Measurements from ENCODE around the gene TALDO1. TPM values are rescaled to one million over a fixed set of nuclear protein-coding genes. Genes with fewer than 3 reads are reported as not detected.
A peak's percentile ranks its signal among the peaks of the same experiment; 100 is the strongest.
"Not testable (repeated sequence)": the region's sequence is repeated elsewhere in the genome, so short reads cannot be mapped to it uniquely, and the experiment has no call there.

The TALDO1 gene
- total RNA-seq, 1 donor from 2014 or later, result 187 TPM

DNA sequence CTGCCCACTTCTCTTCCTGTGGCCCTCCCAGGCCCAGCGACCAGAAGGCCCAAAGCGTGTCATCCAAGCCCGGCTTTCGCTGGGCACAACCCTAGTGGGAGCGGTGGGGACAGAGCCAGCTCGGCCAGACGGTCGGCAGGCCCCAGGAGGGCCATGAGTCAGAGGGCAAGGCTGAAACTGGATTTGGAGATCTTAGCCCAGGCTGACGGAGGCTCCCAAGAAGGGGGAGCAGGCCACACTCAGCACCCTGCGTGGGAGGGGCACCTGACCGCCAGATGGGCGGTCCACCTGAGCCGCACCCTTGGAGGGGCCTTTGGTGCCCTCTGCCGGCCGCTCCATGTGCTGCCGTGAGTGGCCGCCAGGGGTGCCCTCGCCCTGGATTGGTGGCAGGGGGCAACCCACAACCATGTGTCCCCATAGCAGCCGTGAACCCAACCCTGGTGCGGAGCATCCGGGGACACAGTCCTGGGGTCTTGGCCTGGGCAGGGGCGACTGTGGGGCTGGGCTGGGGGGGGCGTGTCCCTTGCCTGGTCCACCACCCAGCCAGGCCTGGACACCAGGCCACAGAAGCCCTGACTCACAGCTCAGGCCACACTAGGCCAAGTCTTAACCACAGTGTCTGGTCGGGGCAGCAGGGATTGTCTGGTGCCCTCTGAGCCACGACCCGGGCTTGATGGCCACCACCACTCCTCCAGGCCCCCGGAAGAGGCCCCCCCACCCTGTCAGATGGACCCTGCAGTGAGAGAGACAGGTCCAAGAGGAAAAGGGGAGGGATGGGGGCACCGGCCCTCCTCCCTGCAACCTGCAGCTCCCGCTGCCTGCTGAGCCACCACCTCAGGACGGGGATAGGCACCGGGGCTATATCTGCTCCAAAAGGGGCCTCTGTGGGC, 19.2 kb upstream of the TALDO1 start:
- peak; percentile 87 for ATAC-seq
- DNase-seq (ENCODE audit: low spot score), result peak; percentile 91
- intact Hi-C loops (cut with DNase I), result no loop called here

DNA sequence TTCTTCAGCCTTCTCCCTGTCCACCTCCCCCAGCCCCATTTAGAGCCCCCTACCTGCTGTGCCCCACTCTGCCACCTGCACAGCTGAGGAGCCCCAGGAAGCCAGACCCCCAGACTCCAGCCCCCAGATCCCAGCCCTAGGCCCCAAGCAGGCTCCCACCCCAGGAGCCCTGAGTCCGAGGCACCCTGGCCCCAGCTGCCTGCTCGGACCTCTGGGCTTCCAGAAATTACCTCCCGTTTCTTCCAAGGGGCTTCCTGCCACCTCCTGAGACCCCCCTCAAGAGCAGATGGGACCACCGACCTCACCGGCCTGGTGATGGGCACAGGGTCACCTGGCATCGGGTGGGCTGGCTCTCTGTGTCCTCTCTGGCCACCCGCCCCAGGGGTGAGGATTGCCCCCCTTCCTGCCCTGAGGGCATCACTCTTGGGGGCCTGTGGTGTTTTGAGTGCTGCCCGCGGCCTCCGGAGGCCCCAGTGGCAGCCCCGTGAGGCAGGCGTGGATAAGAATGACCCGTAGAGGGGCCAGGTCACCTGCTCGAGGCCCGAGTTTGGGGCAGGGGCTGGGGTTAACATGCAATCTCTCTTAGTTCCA, 18.3 kb upstream of the TALDO1 start:
- intact Hi-C loops (cut with DNase I), result no loop called here
- DNase-seq (ENCODE audit: low spot score) (no peak), ATAC-seq (no peak)

DNA sequence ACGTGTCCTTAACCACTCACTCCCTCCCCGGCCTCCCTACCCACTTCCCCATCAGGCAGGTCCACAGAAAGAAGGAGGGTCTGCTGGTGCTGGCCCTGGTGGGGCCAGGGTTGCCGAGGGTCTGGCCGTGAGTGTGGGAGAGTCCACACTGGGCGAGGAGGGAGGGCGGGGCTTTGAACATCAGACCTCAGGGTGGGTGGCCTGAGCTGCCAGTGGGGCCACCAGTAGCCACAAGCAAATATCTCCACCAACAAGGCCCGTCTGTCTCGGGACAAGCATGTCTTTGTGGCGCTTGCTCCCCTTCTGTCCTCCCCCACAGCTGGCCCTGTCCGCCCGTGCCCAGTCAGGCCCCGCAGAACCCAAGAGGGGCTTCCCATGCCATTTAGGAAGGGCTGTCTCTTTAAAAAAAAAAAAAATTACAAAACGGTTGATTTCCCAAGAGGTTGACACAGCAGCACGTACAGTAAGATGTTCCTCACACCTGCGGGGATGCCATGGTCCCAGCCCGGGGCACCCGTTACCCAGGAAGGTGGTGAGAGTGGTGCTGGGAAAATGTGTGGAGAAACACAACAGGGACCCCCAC, 17.7 kb upstream of the TALDO1 start:
- peak; percentile 49 for ATAC-seq
- DNase-seq (ENCODE audit: low spot score), result peak; percentile 71
- intact Hi-C loops (cut with DNase I), result no loop called here

DNA sequence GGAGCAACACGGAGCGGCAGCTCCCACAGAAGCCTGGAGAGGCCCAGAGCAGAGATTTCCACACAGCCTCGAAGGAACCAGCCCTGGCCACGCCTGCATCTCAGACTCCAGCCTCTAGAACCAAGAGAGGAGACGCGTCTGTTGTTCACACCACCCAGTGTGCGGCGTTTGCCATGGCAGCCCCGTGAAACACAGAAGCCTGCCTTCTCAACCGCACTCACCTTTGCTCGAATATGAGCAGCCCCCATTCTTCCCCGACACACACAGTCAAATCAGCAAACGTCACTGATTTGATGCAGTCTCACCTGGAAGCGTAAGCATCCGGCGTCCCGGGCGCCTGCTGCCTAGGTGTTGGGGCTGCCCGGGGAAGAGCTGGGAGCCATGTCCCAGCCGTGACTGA, 14.2 kb upstream of the TALDO1 start:
- intact Hi-C loops (cut with DNase I), result no loop called here
- DNase-seq (ENCODE audit: low spot score) (no peak), ATAC-seq (no peak)

DNA sequence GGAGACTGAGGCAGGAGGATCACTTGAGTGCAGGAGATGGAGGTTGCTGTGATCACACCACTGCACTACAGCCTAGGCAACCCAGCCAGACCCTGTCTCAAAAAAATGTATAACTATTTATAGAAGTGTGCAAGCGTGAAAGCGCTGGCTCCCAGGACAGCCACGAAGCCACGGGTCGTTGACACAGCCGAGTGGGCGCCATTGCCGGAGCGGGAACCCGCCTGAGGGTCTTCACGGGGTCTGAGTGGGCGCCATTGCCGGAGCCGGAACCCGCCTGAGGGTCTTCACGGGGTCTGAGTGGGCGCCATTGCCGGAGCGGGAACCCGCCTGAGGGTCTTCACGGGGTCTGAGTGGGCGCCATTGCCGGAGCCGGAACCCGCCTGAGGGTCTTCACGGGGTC, 12.7 kb upstream of the TALDO1 start:
- intact Hi-C loops (cut with DNase I); DNase-seq (ENCODE audit: low spot score); ATAC-seq: not testable (repeated sequence)

DNA sequence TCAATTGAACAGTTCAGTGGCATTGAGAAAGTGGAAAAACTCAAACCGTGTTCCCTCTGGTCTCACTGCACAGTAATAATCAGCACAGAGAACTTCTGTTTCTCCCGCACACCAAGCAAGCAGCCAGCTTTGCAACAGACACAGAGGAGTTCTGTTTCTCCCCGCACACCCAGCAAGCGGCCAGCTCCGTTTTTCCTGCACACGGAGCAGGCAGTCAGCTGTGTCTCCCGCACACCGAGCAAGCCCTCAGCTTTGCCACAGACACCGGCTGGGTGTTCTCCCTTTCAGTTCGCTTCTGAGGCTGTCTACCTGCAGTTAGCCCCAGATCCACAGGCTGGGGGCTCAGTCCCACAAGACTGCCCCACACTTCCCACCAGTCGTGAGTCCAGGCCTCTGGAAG, 9.9 kb upstream of the TALDO1 start:
- DNase-seq (ENCODE audit: low spot score) (no peak), ATAC-seq (peak; percentile 34)
- intact Hi-C loops (cut with DNase I), result no loop called here

DNA sequence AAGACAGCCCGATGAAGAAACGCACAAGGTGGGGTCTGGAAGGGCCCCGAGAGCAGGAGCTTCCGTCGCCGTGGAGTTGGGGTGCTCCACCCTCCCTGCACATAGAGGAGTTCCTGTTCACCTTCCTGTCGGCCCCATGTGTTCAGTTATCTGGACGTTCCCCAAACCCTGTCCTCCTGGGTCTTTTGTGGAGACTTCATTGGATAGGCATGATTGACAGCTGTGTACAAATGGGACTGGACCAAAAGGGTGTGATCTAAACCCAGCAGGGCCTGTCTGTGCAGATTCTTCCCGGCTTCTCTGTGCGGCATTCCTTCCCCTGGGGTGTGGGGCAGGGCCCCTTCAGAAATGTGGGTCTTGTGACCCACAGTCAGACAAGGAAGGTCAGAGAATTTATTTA, 9.4 kb upstream of the TALDO1 start:
- peak; percentile 24 for ATAC-seq
- intact Hi-C loops (cut with DNase I); DNase-seq (ENCODE audit: low spot score): not testable (repeated sequence)

DNA sequence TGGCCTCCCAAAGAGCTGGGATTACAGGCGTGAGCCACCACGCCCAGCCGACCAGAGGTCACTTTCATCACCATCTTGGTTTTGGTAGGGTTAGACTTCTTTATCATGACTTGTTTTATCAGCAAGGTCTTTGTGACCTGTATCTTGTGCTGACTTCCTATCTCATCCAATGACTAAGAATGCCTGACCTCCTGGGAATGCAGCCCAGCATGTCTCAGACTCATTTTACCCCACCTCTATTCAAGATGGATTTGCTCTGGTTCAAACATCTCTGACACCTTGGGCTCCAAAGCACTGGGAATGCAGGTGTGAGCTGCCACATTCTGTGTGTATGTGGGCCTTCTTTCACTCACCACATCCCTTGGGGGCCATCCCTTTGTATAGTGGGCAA, 5.1 kb upstream of the TALDO1 start:
- ATAC-seq, result no peak
- intact Hi-C loops (cut with DNase I), result loop anchor here (10.0 kb wide), 1 partner anchor 1643 kb away; no protein-coding TSS in a partner anchor
- DNase-seq (ENCODE audit: low spot score), result no peak

DNA sequence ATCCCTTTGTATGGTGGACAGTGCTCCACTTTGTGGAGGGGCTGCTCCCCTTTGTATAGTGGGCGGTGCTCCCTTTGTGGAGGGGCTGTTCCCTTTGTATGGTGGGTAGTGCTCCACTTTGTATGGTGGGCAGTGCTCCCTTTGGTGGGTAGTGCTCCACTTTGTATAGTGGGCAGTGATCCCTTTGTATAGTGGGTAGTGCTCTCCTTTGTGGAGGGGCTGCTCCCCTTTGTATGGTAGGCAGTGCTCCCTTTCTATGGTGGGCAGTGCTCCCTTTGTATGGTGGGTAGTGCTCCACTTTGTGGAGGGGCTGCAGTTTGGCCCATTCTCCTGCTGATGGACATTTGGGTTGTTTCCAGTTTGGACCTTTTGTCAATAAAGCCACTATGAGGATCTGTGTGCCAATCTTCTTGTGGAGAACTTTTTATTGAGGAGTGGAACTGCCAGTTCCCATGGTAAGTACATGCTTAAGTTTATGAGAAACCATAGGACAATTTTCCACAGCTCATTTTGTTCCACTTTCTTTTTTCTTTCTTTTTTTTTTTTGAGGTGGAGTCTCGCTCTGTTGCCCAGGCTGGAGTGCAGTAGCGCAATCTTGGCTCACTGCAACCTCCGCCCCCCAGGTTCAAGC, 4.6 kb upstream of the TALDO1 start:
- ATAC-seq, result no peak
- DNase-seq (ENCODE audit: low spot score), result no peak
- intact Hi-C loops (cut with DNase I), result loop anchor here (10.0 kb wide), 1 partner anchor 1642 kb away; no protein-coding TSS in a partner anchor

DNA sequence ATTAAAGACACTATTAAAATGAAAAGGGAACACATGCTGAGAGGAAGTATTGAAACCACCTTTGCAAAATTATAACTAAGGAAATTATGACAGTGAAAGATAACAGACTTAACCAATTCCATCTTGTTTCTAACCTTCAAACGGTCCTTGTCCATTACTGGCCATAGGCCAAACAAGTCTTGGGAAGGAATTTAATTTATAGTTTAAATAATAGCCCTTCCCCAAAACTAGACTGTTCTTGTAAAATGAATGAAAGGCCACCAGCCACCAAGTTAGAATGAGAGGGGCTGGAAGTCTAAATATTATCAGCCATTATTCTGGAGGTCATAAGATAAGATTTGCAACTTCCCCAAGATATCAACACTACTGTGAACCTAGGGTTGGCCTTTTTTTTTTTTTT, 1.8 kb upstream of the TALDO1 start:
- intact Hi-C loops (cut with DNase I), result loop anchor here (10.0 kb wide), 1 partner anchor 1639 kb away; no protein-coding TSS in a partner anchor
- ATAC-seq, result no peak
- no peak for DNase-seq (ENCODE audit: low spot score)

DNA sequence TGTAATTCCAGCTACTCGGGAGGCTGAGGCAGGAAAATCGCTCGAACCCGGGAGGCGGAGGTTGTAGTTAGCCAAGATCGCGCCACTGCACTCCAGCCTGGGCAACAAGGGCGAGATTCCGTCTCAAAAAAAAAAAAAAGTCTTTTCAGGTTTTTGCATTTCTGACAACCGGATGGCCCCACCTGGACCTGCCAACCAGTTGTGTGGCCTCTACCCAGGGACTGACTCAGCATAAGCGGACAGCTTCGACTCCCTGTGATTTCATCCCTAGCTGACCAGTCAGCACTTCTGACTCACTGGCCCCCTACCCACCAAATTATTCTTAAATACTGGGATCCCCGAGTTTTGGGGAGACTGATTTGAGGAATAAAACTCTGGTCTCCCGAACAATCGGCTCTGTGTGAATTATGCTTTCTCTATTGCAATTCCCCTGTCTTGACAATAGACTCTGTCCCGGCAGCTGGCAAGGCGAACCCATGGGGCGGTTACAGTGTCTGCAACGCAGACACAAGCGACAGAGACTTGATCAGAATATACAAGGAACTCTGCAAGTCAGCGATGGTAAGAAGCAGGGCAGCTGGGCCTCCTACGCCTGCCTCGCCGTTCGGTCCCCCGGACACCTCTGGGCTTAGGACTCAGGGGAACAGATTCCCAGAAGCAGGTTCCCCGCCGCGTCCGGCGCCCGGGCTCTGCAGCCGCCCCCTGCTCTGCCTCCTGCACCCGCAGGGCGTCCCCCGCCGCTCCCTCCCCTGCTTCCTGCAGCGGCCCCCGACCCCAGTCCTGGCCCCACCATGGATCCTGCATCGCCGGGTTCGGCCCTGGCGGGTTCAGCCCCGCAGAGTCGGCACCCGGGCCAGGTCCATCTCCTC, 741 bp upstream of the TALDO1 start:
- intact Hi-C loops (cut with DNase I), result loop anchor here (10.0 kb wide), 1 partner anchor 1638 kb away; no protein-coding TSS in a partner anchor
- ATAC-seq, result peak; percentile 44
- no peak for DNase-seq (ENCODE audit: low spot score)

DNA sequence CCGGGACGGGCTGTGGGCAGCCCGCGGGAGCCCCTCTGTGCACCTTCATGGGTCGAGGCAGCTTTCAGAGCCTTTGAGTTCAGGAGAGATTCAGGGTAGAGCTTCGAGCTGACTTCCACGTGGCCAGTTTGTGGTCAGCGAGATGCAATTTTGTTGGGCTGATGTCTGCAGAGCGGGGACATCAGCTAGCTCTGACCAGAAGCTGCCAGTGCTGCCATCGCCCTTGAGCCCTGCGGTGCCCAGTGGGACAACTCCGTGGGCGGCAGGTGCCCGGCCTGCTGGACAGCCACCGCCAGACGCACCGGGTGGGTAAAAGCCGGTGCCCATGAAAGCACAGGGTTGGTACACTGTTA, 719 bp downstream of the TALDO1 start:
- DNase-seq (ENCODE audit: low spot score), result no peak
- intact Hi-C loops (cut with DNase I), result loop anchor here (10.0 kb wide), 1 partner anchor 1637 kb away; no protein-coding TSS in a partner anchor
- ATAC-seq, result peak; percentile 22

DNA sequence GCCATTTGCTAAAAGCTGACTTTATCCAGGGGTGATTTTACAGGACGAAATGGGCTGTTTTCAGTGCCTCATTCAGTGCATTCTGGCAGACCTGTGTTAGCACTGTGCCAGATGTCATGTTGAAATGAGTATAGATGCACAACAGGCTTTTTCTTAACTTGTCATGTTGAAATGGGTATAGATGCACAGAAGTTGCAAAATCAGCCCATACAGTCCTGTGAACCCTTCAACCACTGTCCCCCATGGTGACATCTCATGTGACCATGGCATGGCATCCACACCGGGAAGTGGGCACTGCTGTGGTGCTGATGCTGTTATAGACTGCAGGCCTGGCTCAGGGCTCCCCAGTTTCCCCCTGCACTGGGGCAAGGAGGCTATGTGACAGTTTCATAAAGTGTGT, 2.5 kb downstream of the TALDO1 start:
- intact Hi-C loops (cut with DNase I), result loop anchor here (10.0 kb wide), 1 partner anchor 1635 kb away; no protein-coding TSS in a partner anchor
- ATAC-seq (no peak), DNase-seq (ENCODE audit: low spot score) (no peak)

DNA sequence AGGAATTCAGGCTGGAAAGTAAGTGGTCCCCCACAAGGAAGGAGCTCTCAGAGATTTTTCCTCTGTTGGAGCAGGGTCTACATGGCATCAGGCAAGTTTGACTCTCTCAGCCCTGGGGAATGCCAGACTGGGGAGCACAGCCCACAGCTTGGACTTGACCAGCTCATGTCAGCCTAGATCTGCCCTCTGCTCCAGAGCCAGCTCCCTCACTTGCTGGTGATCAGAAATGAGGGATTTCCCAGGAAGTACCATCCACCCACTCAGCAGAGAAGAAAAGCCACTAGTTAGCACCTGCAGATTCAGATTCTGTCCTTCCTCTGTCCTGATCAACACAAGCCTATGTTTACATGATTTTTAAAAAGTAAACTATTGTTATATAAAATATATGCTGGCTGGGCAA, 13.0 kb downstream of the TALDO1 start:
- ATAC-seq (no peak), DNase-seq (ENCODE audit: low spot score) (no peak)
- intact Hi-C loops (cut with DNase I), result no loop called here

DNA sequence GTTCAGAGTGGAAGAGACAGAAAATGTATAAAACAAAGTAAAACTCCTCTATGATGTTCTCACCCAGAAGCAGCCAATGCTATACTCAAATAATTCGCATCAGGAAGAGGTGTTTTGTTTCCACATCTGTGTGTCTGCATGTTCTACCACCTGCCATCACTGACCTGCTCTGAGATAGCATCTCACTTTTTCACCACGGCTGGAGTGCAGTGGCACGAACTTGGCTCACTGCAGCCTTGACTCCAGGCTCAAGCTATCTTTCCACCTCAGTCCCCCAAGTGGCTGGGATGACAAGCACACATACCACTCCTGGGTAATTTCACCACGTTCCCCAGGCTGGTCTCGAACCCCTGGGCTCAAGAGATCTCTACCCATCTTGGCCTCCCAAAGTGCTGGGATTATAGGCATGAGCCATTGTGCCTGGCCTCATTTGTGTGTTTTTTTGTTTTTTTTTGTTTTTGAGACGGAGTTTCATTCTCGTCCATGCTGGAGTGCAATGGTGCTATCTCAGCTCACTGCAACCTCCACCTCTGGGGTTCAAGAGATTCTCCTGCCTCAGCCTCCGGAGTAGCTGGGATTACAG, 14.4 kb downstream of the TALDO1 start:
- intact Hi-C loops (cut with DNase I), result no loop called here
- DNase-seq (ENCODE audit: low spot score) (no peak), ATAC-seq (no peak)

DNA sequence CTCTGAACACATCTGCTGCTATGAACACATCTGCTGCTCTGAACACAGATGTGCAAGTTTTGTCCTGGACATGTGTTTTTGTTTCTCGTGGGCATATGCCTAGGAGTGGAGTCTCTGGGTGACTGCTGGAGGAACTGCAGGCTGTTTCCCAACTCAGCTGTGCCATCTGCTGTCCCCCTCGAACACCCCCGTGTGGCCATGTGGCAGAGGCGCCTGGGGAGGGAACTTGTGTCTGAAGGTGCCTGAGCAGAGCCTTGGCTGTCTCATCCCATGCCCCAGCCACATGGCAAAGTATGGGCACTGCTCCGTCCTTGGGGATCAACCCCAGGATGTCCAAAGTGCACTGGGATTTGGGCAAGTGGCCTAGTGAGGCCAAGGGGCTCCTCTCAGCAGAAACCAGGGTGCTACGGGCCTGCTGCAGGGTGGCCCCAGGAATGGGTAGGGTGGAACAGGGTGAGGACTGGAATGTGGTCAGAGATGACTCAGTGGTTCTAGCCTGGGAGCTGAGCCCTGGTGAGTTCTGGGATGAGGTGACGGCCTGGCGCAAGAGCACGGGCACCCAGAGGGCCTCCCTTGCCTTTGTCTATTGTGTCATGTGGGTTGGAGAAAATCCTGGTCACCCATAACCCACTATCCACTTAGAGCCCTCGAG, 15.3 kb downstream of the TALDO1 start:
- intact Hi-C loops (cut with DNase I), result no loop called here
- DNase-seq (ENCODE audit: low spot score) (peak; percentile 64), ATAC-seq (peak; percentile 25)

DNA sequence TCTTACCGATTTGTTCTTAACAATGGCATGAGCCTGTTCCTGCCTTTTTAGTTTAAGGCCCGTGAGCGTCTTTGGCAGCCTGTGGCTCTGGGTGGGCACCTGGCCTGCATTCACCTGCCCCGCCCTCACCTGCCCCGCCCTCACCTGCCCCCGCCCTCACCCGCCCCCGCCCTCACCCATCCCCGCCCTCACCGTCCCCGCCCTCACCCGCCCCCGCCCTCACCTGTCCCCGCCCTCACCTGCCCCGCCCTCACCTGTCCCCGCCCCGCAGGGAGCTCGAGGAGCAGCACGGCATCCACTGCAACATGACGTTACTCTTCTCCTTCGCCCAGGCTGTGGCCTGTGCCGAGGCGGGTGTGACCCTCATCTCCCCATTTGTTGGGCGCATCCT, 15.8 kb downstream of the TALDO1 start:
- intact Hi-C loops (cut with DNase I), result no loop called here
- no peak for ATAC-seq
- no peak for DNase-seq (ENCODE audit: low spot score)

Data from sciatic nerve (tissue), 2 donors.